Neural progenitor cell (in vitro differentiated cells): ENCODE measurements around the gene CRACDL.

Experiments used
- EZH2 ChIP-seq: fragments of 200-600 bp; sonication (generic); IDR thresholded peaks from 2 replicates; pipeline ENCODE4 v1.6.1; 2017; ENCODE audit warnings: antibody characterized with exemption, mild to moderate bottlenecking, moderate library complexity
- TF ChIP-seq, protein P1 (sequence below): fragments of 200-600 bp; sonication (generic); IDR thresholded peaks from 2 replicates; pipeline ENCODE4 v1.5.1; 2017; ENCODE audit warnings: antibody characterized with exemption, mild to moderate bottlenecking

DNA sequence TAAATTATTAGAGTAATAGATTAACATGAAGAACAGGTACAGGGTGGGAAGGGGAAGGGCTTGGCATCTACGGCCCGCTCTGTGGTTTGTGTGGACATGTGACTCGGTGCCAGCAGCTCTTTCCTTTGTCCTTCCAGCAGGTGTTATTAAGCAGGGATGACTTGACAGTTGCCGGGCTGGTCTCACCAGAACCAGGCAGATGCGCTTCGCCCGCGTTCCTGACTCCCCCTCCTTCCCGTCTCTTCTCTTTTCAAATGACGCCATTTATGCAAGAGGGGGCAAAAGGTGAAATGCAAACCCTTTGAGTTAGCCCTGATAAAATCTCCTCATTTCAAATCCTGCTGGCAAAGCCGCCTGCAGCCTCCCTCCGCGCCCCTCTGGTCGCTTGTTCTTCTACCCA lies 166.2 kb downstream of the CRACDL start:
- TF ChIP-seq EZH2: no peak
- TF ChIP-seq, protein P1, sequence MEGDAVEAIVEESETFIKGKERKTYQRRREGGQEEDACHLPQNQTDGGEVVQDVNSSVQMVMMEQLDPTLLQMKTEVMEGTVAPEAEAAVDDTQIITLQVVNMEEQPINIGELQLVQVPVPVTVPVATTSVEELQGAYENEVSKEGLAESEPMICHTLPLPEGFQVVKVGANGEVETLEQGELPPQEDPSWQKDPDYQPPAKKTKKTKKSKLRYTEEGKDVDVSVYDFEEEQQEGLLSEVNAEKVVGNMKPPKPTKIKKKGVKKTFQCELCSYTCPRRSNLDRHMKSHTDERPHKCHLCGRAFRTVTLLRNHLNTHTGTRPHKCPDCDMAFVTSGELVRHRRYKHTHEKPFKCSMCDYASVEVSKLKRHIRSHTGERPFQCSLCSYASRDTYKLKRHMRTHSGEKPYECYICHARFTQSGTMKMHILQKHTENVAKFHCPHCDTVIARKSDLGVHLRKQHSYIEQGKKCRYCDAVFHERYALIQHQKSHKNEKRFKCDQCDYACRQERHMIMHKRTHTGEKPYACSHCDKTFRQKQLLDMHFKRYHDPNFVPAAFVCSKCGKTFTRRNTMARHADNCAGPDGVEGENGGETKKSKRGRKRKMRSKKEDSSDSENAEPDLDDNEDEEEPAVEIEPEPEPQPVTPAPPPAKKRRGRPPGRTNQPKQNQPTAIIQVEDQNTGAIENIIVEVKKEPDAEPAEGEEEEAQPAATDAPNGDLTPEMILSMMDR: no peak
